Stimulated activated CD8-positive, alpha-beta memory T cell treated with anti-CD3 and anti-CD28 coated beads, Interleukin-4, amount 100 ng/mL, for 4 hours (primary cell): ENCODE results near the gene GNA12.
"Not testable (repeated sequence)": the region's sequence is repeated elsewhere in the genome, so short reads cannot be mapped to it uniquely, and the experiment has no call there.

ENCODE experiments used
- DNase-seq, 2 donors: peaks; one replicate each; pipeline ENCODE4 v3.0.0-alpha.2; 2020; ENCODE audit warnings: low read depth in 2 of 2, low spot score in 1 of 2

GNA12 gene

DNA sequence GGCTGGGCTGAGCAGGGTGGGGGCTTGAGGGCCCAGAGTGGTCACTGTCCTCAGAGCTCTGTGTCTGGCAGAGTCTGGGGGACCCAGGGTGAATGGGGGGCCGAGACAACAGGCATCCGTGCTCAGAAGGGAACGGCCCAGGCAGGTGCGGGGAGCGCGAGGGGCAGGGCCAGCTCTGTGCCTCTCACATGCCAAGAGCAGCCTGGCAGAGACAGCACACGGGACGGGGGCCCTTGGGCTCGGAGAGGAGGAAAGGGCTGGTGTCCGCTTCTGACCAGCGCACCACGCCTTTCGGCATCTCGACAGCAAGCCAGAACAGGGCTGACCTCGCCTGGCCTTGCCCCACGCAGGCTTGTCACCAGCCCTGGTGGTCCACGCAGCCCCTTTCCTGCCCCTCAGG, 142.7 kb downstream of the GNA12 start:
- no peak for DNase-seq

GRCh38 chr7:2700141-2700850, 143.8 kb downstream of the GNA12 start:
- DNase-seq = no peak

- no peak for DNase-seq
Observed at GRCh38 chr7:2699289-2699620, 144.9 kb downstream of the GNA12 start.

- DNase-seq = peak in 1 of 2 donors; percentile 57
Observed at GRCh38 chr7:2698581-2699288, 145.4 kb downstream of the GNA12 start.

- not testable (repeated sequence) for DNase-seq
Observed at GRCh38 chr7:2694122-2694436, 150.0 kb downstream of the GNA12 start.

DNA sequence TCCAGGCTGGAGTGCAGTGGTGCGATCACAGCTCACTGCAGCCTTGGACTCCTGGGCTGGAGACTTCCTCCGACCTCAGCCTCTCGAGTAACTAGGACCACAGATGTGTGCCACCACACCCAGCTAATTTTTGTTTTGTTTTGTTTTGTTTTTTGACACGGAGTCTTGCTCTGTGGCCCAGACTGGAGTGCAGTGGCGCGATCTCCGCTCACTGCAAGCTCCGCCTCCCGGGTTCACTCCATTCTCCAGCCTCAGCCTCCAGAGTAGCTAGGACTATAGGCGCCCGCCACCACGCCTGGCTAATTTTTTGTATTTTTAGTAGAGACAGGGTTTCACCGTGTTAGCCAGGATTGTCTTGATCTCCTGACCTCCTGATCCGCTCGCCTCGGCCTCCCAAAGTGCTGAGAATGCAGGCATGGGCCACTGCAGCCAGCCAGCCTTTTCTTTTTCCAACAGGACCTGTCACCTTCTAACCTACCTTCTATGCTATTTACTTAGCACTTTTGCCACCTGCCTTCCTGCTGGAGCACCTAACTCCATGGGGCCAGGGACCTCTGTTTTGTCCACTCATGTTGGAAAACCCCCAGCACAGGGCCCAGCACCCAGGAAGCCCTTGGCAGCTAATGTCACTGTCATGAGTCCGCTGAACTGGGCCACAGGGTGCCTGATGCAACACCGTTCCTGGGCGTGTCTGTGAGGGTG, 150.5 kb downstream of the GNA12 start:
- DNase-seq = not testable (repeated sequence)

GRCh38 chr7:2692543-2692942, 151.6 kb downstream of the GNA12 start:
- DNase-seq = no peak

DNA sequence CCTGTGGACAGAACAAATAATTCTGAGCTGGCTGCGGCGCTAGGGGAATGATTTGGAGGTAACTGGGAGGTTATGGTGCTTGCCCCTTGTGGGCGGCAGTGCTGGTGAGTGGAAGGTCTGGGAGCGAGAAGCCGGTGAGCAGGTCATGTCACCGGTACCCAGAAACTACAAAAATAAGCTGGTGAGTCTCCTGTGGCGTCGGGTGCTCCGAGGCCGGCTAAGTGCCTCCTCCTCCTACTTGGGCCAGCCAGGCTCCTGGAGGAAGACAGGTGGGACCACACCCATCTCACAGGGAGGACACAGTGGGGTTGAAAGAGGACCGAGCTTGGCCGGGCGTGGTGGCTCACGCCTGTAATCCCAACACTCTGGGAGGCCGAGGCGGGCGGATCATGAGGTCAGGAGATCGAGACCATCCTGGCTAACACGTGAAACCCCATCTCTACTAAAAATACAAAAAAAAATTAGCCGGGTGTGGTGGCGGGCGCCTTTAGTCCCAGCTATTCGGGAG, 152.1 kb downstream of the GNA12 start:
- not testable (repeated sequence) for DNase-seq

GRCh38 chr7:2691011-2691707, 152.9 kb downstream of the GNA12 start:
- no peak for DNase-seq

DNA sequence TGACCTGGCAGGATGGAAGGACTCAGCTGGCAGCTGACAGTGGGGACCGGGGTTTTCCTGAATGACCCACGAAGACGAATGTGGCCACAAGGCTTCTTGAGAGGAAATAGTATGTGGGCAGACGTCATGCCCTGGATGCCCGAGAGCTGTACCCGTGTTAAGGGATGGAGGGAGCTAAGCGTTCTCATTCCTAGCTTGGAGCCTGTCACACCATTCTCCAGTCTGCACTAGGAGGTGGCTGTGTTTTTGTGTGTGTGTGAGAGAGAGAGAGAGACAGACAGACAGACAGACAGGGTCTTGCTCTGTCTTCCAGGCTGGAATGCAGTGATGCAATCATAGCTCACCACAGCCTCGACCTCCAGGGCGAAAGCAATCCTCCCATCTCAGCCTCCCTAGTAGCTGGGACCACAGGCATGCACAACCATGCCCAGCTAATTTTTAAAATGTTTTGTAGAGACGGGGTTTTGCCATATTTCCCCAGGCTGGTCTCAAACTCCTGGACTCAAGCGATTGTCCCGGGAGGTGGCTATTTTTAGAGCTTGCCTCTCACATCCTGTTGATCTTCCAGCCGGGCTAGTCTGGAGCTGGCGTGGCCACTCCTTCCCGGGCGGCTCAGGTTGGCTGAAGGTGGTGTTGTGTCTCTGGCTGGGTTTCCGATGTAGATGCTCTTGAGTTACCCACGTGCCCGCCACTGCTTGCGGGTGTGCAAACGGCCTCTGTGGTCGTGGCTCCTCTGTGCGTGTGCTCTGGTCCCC, 154.0 kb downstream of the GNA12 start:
- no peak for DNase-seq

DNA sequence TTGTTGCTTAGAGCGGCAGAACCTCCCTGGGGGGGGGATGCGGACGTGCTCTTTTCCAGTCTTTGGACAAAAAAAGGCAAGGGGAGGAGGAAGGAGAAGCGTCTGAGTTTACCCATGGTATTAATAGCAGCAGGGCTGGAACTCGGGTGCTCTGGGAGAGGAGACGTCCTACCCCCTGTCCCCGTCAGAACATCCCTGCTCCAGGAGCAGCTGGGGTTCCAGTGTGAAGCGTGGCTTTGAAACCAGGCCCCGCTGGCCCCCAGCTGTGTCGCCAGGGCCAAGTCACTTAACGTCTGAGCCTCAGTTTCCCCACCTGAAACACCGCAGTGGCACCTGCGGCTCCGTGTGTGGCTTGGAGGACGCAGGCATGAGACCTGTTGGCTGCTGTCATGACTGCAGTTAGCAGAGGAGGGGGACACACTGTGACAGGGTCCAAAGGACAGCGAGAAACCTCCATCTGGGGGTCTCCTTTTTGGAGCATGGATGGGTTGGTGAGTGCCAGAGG, 154.7 kb downstream of the GNA12 start:
- no peak for DNase-seq

- DNase-seq = no peak
Observed at GRCh38 chr7:2688409-2689342, 155.4 kb downstream of the GNA12 start.

GRCh38 chr7:2687881-2688318, 156.2 kb downstream of the GNA12 start, which contains the start of gene AMZ1:
Gene AMZ1, plus strand, starts transcription at chr7:2688202. Its CDS starts 12,250 bp downstream, at chr7:2700452.
- DNase-seq = no peak

GRCh38 chr7:2687338-2687869, 156.7 kb downstream of the GNA12 start:
- DNase-seq = no peak

DNA sequence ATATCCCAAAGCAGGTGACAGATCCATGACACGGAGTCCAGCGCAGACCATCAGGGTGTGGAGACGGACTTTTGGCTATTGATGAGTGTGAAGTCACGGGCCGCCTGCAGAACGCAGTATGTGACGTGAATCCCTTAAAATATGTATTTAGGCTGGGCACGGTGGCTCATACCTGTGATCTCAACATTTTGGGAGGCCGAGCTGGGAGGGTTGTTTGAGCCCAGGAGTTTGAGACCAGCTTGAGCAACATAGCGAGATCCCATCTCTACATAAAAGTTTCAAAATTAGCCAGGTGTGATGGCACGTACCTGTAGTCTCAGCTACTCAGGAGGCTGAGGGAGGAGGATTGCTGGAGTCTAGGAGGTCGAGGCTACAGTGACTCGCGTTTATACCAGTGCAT, 158.0 kb downstream of the GNA12 start:
- no peak for DNase-seq

- DNase-seq = no peak
Observed at GRCh38 chr7:2684501-2684900, 159.6 kb downstream of the GNA12 start.

- DNase-seq = no peak
Observed at GRCh38 chr7:2681929-2682799, 161.9 kb downstream of the GNA12 start.
